ENCODE measurements around the gene ABITRAM. TPM values are rescaled to one million over a fixed set of nuclear protein-coding genes. Genes with fewer than 3 reads are reported as not detected.

The ABITRAM gene
- total RNA-seq, 4 donors from 2014 or later, result 6.3 to 11.2 (median 9.4) TPM

- no peak overlapping the region for H3K4me3 ChIP-seq
- TF ChIP-seq EP300 (IDR thresholded peaks at IDR 0.05), result no peak
- TF ChIP-seq, protein P1, sequence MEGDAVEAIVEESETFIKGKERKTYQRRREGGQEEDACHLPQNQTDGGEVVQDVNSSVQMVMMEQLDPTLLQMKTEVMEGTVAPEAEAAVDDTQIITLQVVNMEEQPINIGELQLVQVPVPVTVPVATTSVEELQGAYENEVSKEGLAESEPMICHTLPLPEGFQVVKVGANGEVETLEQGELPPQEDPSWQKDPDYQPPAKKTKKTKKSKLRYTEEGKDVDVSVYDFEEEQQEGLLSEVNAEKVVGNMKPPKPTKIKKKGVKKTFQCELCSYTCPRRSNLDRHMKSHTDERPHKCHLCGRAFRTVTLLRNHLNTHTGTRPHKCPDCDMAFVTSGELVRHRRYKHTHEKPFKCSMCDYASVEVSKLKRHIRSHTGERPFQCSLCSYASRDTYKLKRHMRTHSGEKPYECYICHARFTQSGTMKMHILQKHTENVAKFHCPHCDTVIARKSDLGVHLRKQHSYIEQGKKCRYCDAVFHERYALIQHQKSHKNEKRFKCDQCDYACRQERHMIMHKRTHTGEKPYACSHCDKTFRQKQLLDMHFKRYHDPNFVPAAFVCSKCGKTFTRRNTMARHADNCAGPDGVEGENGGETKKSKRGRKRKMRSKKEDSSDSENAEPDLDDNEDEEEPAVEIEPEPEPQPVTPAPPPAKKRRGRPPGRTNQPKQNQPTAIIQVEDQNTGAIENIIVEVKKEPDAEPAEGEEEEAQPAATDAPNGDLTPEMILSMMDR (IDR thresholded peaks at IDR 0.05), result no peak
- TF ChIP-seq POLR2AphosphoS5 (IDR thresholded peaks at IDR 0.05), result no peak
- TF ChIP-seq POLR2A (IDR thresholded peaks at IDR 0.05; ENCODE audit: low read depth), result no peak
- H3K9me3 ChIP-seq, result no peaks in the 10 kb centered on the region
- no peaks in the 10 kb centered on the region for H3K27me3 ChIP-seq
- H3K36me3 ChIP-seq, result peaks cover 40 to 100% (median 85%) of the 10 kb centered on the region in 4 donors
- no peak overlapping the region for H3K27ac ChIP-seq (replicated peaks in 1 of 4)
- H3K4me1 ChIP-seq, result no peaks in the 10 kb centered on the region
- no peak for DNase-seq (ENCODE audit: extremely low spot score)
- intact Hi-C loops (cut with DNase I), result no loop called here
Observed at GRCh38 chr9:108924466-108924865, 9.7 kb upstream of the ABITRAM start.

GRCh38 chr9:108928386-108928785 lies 5.8 kb upstream of the ABITRAM start:
- 75% methylated on average over 2 of the region's 2 CpGs for WGBS
- intact Hi-C loops (cut with DNase I), result no loop called here
- peaks cover 12 to 17% (median 13%) of the 10 kb centered on the region in 4 donors for H3K4me1 ChIP-seq
- H3K4me3 ChIP-seq, result no peak overlapping the region
- TF ChIP-seq, protein P1 (IDR thresholded peaks at IDR 0.05), result no peak
- no peak for TF ChIP-seq POLR2AphosphoS5 (IDR thresholded peaks at IDR 0.05)
- TF ChIP-seq POLR2A (IDR thresholded peaks at IDR 0.05; ENCODE audit: low read depth), result no peak
- TF ChIP-seq EP300 (IDR thresholded peaks at IDR 0.05), result no peak
- peaks cover 23 to 69% (median 56%) of the 10 kb centered on the region in 4 donors for H3K36me3 ChIP-seq
- H3K27ac ChIP-seq (replicated peaks in 1 of 4), result no peak overlapping the region
- no peaks in the 10 kb centered on the region for H3K9me3 ChIP-seq
- H3K27me3 ChIP-seq, result no peaks in the 10 kb centered on the region
- no peak for DNase-seq (ENCODE audit: extremely low spot score)

DNA sequence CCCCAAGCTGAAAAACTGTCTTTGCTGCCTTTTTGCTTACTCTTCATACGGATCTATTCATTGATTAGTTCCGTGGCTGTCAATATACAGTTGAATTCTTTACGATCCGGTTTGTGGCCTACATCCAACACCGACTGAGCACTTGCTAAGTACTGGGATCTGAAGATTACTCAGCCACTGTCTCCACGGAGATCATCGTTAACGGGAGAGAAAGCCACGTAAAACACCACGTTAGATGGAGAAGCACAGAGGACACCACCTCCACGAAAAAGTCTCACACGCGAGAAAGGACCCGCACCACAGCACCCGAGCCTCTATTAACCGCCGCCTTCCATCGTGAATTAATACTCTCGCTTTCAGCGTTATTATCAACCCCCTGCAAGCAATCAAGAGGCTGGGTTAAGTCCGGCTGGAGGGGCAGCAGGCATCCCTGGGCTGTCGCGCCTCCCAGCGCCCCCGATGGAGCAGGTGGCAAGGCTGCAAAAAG lies 926 bp upstream of the ABITRAM start:
- peak overlapping the region; percentile 72 to 92 (median 80) for H3K4me3 ChIP-seq
- H3K27ac ChIP-seq (replicated peaks in 1 of 4), result peak overlapping the region; percentile 89 to 94 (median 90)
- 6% methylated on average over 13 of the region's 25 CpGs for whole genome bisulfite sequencing
- H3K9me3 ChIP-seq, result no peaks in the 10 kb centered on the region
- peaks cover 21 to 34% (median 26%) of the 10 kb centered on the region in 4 donors for H3K4me1 ChIP-seq
- no peaks in the 10 kb centered on the region for H3K27me3 ChIP-seq
- TF ChIP-seq POLR2A (IDR thresholded peaks at IDR 0.05; ENCODE audit: low read depth), result no peak
- TF ChIP-seq, protein P1 (IDR thresholded peaks at IDR 0.05), result no peak
- no peak for TF ChIP-seq POLR2AphosphoS5 (IDR thresholded peaks at IDR 0.05)
- TF ChIP-seq EP300 (IDR thresholded peaks at IDR 0.05), result no peak
- peaks cover 8 to 27% (median 14%) of the 10 kb centered on the region in 4 donors for H3K36me3 ChIP-seq
- intact Hi-C loops (cut with DNase I), result loop anchor here (5.0 kb wide), 1 partner anchor 79 kb away; the partner anchor contains the start of gene CTNNAL1
- no peak for DNase-seq (ENCODE audit: extremely low spot score)

GRCh38 chr9:108933718-108934322 lies 380 bp upstream of the ABITRAM start, which contains the start of gene ELP1:
TSS of gene ELP1 (minus strand) at chr9:108934124. CDS start at chr9:108931146, 2,978 bp downstream.
- H3K4me1 ChIP-seq, result peaks cover 21 to 34% (median 26%) of the 10 kb centered on the region in 4 donors
- H3K27me3 ChIP-seq, result no peaks in the 10 kb centered on the region
- DNase-seq (ENCODE audit: extremely low spot score), result peak; percentile 98
- H3K4me3 ChIP-seq, result peak within 1 kb of the TSS; percentile 72 to 92 (median 80)
- intact Hi-C loops (cut with DNase I), result loop anchor here (5.0 kb wide), 1 partner anchor 78 kb away; the partner anchor contains the start of gene CTNNAL1
- peaks cover 5 to 27% (median 11%) of the 10 kb centered on the region in 4 donors for H3K36me3 ChIP-seq
- TF ChIP-seq EP300 (IDR thresholded peaks at IDR 0.05), result no peak
- TF ChIP-seq POLR2AphosphoS5 (IDR thresholded peaks at IDR 0.05), result peak; percentile 68 to 89
- TF ChIP-seq, protein P1 (IDR thresholded peaks at IDR 0.05), result peak in 2 of 3 experiments; percentile 10 to 13
- no CpG with 5 or more reads among the region's 48 CpGs for WGBS
- peak within 1 kb of the TSS; percentile 89 to 94 (median 90) for H3K27ac ChIP-seq (replicated peaks in 1 of 4)
- H3K9me3 ChIP-seq, result no peaks in the 10 kb centered on the region
